ENCODE measurements around the gene STK36. TPM values are rescaled to one million over a fixed set of nuclear protein-coding genes. Genes with fewer than 3 reads are reported as not detected.

The STK36 gene
- total and polyA plus RNA-seq, 10 of the 15 experiments (the other 5 are each of a cell fraction or from before 2014, with no cell fraction given): 4.0 to 22.8 (median 16.7) TPM

DNA sequence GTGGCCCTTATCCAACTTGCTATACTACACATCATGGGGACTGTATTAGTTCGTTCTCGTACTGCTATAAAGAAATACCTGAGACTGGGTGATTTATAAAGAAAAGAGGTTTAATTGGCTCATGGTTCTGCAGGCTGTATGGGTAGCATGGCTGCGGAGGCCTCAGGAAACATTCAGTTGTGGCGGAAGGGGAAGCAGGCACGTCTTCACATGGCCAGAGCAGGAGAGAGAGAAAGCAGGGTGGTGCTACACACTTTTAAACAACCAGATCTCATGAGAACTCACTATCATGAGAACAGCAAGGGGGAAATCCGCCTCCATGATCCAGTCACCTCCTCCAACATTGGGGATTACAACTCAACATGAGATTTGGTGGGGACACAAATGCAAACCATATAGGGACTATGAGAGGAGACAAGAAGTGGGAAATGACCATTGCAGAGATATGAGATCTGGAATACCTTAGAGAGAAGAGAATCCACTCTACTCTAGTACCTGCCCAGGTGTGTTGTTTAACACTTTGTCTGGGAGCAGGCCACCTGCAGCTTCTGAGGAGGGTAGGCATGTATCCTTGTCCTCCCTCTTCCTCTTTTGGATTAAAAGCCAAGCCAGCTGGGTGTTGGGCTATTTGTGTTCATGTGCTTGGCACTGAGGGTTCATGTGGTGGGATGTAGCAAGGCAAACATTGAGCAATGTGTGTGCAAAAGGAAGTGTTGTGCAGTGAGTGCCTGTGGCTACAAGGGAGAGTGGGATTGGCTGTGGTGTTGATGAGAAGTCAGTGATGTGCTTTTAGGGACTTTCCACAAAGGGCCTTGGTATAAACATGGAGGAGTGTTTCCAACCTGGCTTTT lies 61.5 kb downstream of the STK36 start (continued):
- TF ChIP-seq, protein P1, sequence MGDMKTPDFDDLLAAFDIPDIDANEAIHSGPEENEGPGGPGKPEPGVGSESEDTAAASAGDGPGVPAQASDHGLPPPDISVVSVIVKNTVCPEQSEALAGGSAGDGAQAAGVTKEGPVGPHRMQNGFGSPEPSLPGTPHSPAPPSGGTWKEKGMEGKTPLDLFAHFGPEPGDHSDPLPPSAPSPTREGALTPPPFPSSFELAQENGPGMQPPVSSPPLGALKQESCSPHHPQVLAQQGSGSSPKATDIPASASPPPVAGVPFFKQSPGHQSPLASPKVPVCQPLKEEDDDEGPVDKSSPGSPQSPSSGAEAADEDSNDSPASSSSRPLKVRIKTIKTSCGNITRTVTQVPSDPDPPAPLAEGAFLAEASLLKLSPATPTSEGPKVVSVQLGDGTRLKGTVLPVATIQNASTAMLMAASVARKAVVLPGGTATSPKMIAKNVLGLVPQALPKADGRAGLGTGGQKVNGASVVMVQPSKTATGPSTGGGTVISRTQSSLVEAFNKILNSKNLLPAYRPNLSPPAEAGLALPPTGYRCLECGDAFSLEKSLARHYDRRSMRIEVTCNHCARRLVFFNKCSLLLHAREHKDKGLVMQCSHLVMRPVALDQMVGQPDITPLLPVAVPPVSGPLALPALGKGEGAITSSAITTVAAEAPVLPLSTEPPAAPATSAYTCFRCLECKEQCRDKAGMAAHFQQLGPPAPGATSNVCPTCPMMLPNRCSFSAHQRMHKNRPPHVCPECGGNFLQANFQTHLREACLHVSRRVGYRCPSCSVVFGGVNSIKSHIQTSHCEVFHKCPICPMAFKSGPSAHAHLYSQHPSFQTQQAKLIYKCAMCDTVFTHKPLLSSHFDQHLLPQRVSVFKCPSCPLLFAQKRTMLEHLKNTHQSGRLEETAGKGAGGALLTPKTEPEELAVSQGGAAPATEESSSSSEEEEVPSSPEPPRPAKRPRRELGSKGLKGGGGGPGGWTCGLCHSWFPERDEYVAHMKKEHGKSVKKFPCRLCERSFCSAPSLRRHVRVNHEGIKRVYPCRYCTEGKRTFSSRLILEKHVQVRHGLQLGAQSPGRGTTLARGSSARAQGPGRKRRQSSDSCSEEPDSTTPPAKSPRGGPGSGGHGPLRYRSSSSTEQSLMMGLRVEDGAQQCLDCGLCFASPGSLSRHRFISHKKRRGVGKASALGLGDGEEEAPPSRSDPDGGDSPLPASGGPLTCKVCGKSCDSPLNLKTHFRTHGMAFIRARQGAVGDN (IDR thresholded peaks at IDR 0.05): peak; percentile 55; the same call in 1 of the 2 replicates
- TF ChIP-seq TCF3 (IDR thresholded peaks at IDR 0.05; ENCODE audit: borderline replicate concordance, insufficient read depth, low read depth, low read length) (no peak), MYB (IDR thresholded peaks at IDR 0.05; ENCODE audit: borderline replicate concordance, low read depth, low read length) (no peak), CREB1 (IDR thresholded peaks at IDR 0.05; ENCODE audit: low read depth) (peak; percentile 36; the same call in 1 of the 2 replicates), EED (IDR thresholded peaks at IDR 0.05; ENCODE audit: low read depth) (no peak), POLR2A (IDR thresholded peaks at IDR 0.05; ENCODE audit: low read depth, low read length) (no peak)
